Measurements from ENCODE around the gene ECM1.

GRCh38 chr1:150535511-150536287 lies 27.8 kb downstream of the ECM1 start:
- TF ChIP-seq MAX (IDR thresholded peaks at IDR 0.05) (no peak), TAF1 (IDR thresholded peaks at IDR 0.05; ENCODE audit: low read depth) (no peak), EP300 (IDR thresholded peaks at IDR 0.05; ENCODE audit: borderline replicate concordance) (no peak)
- TF ChIP-seq, protein P1, sequence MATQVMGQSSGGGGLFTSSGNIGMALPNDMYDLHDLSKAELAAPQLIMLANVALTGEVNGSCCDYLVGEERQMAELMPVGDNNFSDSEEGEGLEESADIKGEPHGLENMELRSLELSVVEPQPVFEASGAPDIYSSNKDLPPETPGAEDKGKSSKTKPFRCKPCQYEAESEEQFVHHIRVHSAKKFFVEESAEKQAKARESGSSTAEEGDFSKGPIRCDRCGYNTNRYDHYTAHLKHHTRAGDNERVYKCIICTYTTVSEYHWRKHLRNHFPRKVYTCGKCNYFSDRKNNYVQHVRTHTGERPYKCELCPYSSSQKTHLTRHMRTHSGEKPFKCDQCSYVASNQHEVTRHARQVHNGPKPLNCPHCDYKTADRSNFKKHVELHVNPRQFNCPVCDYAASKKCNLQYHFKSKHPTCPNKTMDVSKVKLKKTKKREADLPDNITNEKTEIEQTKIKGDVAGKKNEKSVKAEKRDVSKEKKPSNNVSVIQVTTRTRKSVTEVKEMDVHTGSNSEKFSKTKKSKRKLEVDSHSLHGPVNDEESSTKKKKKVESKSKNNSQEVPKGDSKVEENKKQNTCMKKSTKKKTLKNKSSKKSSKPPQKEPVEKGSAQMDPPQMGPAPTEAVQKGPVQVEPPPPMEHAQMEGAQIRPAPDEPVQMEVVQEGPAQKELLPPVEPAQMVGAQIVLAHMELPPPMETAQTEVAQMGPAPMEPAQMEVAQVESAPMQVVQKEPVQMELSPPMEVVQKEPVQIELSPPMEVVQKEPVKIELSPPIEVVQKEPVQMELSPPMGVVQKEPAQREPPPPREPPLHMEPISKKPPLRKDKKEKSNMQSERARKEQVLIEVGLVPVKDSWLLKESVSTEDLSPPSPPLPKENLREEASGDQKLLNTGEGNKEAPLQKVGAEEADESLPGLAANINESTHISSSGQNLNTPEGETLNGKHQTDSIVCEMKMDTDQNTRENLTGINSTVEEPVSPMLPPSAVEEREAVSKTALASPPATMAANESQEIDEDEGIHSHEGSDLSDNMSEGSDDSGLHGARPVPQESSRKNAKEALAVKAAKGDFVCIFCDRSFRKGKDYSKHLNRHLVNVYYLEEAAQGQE (IDR thresholded peaks at IDR 0.05; ENCODE audit: low read depth): no peak
